Measurements from ENCODE around the gene MED13L. TPM values are rescaled to one million over a fixed set of nuclear protein-coding genes. Genes with fewer than 3 reads are reported as not detected.

Gene MED13L
- total RNA-seq, 1 donor from 2014 or later: 141 TPM

GRCh38 chr12:116024769-116025168 lies 252.7 kb downstream of the MED13L start:
- peaks cover 2% of the 10 kb centered on the region for H3K36me3 Mint-ChIP-seq (ENCODE audit: insufficient read depth)
- no peaks in the 10 kb centered on the region for H3K9me3 Mint-ChIP-seq (ENCODE audit: low read depth)
- H3K27ac Mint-ChIP-seq: no peak overlapping the region
- no peak for DNase-seq (ENCODE audit: low spot score, unreplicated experiment)
- no peaks in the 10 kb centered on the region for H3K27me3 Mint-ChIP-seq
- peaks cover 5% of the 10 kb centered on the region for H3K4me1 Mint-ChIP-seq (ENCODE audit: low read depth)
- no peak overlapping the region for H3K4me3 Mint-ChIP-seq (ENCODE audit: low read depth)
- TF ChIP-seq, protein P1, sequence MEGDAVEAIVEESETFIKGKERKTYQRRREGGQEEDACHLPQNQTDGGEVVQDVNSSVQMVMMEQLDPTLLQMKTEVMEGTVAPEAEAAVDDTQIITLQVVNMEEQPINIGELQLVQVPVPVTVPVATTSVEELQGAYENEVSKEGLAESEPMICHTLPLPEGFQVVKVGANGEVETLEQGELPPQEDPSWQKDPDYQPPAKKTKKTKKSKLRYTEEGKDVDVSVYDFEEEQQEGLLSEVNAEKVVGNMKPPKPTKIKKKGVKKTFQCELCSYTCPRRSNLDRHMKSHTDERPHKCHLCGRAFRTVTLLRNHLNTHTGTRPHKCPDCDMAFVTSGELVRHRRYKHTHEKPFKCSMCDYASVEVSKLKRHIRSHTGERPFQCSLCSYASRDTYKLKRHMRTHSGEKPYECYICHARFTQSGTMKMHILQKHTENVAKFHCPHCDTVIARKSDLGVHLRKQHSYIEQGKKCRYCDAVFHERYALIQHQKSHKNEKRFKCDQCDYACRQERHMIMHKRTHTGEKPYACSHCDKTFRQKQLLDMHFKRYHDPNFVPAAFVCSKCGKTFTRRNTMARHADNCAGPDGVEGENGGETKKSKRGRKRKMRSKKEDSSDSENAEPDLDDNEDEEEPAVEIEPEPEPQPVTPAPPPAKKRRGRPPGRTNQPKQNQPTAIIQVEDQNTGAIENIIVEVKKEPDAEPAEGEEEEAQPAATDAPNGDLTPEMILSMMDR (IDR thresholded peaks at IDR 0.05; ENCODE audit: unreplicated experiment): no peak

DNA sequence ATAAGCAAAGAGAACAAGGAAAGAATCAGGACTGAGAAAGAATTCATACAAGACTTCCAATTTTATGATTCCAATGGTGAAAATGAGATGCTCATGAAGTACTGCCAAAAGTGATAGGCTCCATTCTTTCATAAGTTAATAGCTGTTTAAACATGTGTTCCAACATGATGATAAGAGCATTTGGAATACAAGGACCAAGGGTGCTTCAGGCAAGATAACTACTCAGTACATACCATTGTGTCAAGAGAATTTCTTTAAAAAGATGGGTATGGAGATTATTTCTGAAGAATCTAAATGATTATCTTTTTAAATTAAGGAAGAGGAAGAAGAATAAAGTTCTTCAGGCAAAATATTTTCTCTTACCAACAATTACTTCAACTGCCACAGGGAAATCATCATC lies 258.1 kb downstream of the MED13L start:
- Mint-ChIP-seq H3K27me3 (no peaks in the 10 kb centered on the region), H3K4me1 (ENCODE audit: low read depth) (peaks cover 2% of the 10 kb centered on the region), H3K9me3 (ENCODE audit: low read depth) (no peaks in the 10 kb centered on the region), H3K27ac (no peak overlapping the region), H3K4me3 (ENCODE audit: low read depth) (no peak overlapping the region), H3K36me3 (ENCODE audit: insufficient read depth) (peaks cover 12% of the 10 kb centered on the region)
- TF ChIP-seq, protein P1 (IDR thresholded peaks at IDR 0.05; ENCODE audit: unreplicated experiment): no peak
- no peak for DNase-seq (ENCODE audit: low spot score, unreplicated experiment)

DNA sequence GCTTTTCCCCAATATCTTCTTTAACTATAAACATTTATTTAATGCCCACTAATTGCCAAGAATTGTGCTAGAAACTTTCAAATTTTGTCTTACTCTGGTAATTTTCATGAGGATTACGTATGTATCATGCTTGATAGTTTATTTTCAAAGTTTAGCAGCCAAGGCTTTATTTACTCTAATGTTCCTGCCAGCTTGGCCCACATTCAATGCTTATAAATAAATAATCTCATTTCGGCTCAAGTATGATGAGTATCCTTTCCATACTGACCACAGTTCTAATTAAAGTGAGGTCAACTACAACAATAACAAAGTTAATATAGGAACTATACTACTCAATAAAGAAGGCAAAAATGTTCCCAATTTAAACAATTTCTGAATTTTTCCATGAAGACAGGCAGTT lies 259.2 kb downstream of the MED13L start:
- H3K36me3 Mint-ChIP-seq (ENCODE audit: insufficient read depth): peaks cover 15% of the 10 kb centered on the region

GRCh38 chr12:116015525-116015924 lies 262.0 kb downstream of the MED13L start:
- H3K27ac Mint-ChIP-seq: no peak overlapping the region
- DNase-seq (ENCODE audit: low spot score, unreplicated experiment): no peak
- no peaks in the 10 kb centered on the region for H3K27me3 Mint-ChIP-seq
- H3K36me3 Mint-ChIP-seq (ENCODE audit: insufficient read depth): peaks cover 21% of the 10 kb centered on the region
- H3K4me1 Mint-ChIP-seq (ENCODE audit: low read depth): peaks cover 15% of the 10 kb centered on the region
- H3K9me3 Mint-ChIP-seq (ENCODE audit: low read depth): no peaks in the 10 kb centered on the region
- H3K4me3 Mint-ChIP-seq (ENCODE audit: low read depth): no peak overlapping the region
- TF ChIP-seq, protein P1 (IDR thresholded peaks at IDR 0.05; ENCODE audit: unreplicated experiment): peak; percentile 47

More for the DNA sequence above, 259.2 kb downstream of the MED13L start:
- TF ChIP-seq, protein P1 (IDR thresholded peaks at IDR 0.05; ENCODE audit: unreplicated experiment): no peak
- H3K27ac Mint-ChIP-seq: no peak overlapping the region
- H3K4me1 Mint-ChIP-seq (ENCODE audit: low read depth): peaks cover 5% of the 10 kb centered on the region
- no peaks in the 10 kb centered on the region for H3K9me3 Mint-ChIP-seq (ENCODE audit: low read depth)
- no peak for DNase-seq (ENCODE audit: low spot score, unreplicated experiment)
- no peak overlapping the region for H3K4me3 Mint-ChIP-seq (ENCODE audit: low read depth)
- no peaks in the 10 kb centered on the region for H3K27me3 Mint-ChIP-seq

DNA sequence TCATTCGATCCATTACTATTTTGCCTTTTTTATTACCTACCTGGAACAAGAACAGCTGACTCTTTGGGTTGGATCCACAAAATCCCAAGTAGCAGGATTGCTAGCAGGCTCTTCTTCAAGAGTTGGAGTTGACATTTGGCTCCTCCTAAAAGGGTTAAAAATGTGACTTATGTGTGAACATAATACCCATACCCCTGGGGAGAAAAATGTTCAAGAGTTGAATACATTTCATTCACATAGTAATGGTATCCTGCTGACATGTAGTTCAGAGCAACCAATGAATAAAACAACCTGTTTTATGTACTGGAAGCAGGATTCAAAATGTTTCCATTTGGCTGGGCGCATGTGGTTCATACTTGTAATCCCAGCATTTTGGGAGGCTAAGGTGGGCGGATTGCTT lies 264.7 kb downstream of the MED13L start:
- Mint-ChIP-seq H3K27ac (no peak overlapping the region), H3K27me3 (no peaks in the 10 kb centered on the region), H3K9me3 (ENCODE audit: low read depth) (no peaks in the 10 kb centered on the region), H3K36me3 (ENCODE audit: insufficient read depth) (peaks cover 27% of the 10 kb centered on the region), H3K4me3 (ENCODE audit: low read depth) (no peak overlapping the region), H3K4me1 (ENCODE audit: low read depth) (peaks cover 15% of the 10 kb centered on the region)
- DNase-seq (ENCODE audit: low spot score, unreplicated experiment): no peak
- TF ChIP-seq, protein P1 (IDR thresholded peaks at IDR 0.05; ENCODE audit: unreplicated experiment): no peak
